ENCODE measurements around the gene MAP3K3. TPM values are rescaled to one million over a fixed set of nuclear protein-coding genes. Genes with fewer than 3 reads are reported as not detected.

MAP3K3 gene
- total RNA-seq, 1 donor from 2014 or later = 26.2 TPM

GRCh38 chr17:63631626-63632025 is 9.4 kb downstream of the MAP3K3 start:
- no peak overlapping the region for H3K4me3 Mint-ChIP-seq
- no peak overlapping the region for H3K27ac Mint-ChIP-seq
- H3K27me3 Mint-ChIP-seq = no peaks in the 10 kb centered on the region
- H3K4me1 Mint-ChIP-seq = peaks cover 16% of the 10 kb centered on the region
- no peak for DNase-seq
- H3K9me3 Mint-ChIP-seq = no peaks in the 10 kb centered on the region
- intact Hi-C loops (cut with micrococcal nuclease) = no loop called here
- peaks cover 12% of the 10 kb centered on the region for H3K36me3 Mint-ChIP-seq (ENCODE audit: low read depth)

GRCh38 chr17:63633742-63634141 is 11.5 kb downstream of the MAP3K3 start:
- peaks cover 16% of the 10 kb centered on the region for H3K36me3 Mint-ChIP-seq (ENCODE audit: low read depth)
- H3K27ac Mint-ChIP-seq = no peak overlapping the region
- H3K4me3 Mint-ChIP-seq = no peak overlapping the region
- intact Hi-C loops (cut with micrococcal nuclease) = no loop called here
- peaks cover 15% of the 10 kb centered on the region for H3K4me1 Mint-ChIP-seq
- H3K9me3 Mint-ChIP-seq = no peaks in the 10 kb centered on the region
- no peaks in the 10 kb centered on the region for H3K27me3 Mint-ChIP-seq
- DNase-seq = no peak

- intact Hi-C loops (cut with micrococcal nuclease) = no loop called here
- H3K9me3 Mint-ChIP-seq = no peaks in the 10 kb centered on the region
- no peak for DNase-seq
- H3K36me3 Mint-ChIP-seq (ENCODE audit: low read depth) = peaks cover 15% of the 10 kb centered on the region
- H3K4me3 Mint-ChIP-seq = no peak overlapping the region
- no peaks in the 10 kb centered on the region for H3K27me3 Mint-ChIP-seq
- peak overlapping the region; percentile 70 for H3K27ac Mint-ChIP-seq
- peaks cover 15% of the 10 kb centered on the region for H3K4me1 Mint-ChIP-seq
Measured at GRCh38 chr17:63634163-63634562, 11.9 kb downstream of the MAP3K3 start.

- peaks cover 17% of the 10 kb centered on the region for H3K4me1 Mint-ChIP-seq
- no peaks in the 10 kb centered on the region for H3K27me3 Mint-ChIP-seq
- no peak for DNase-seq
- H3K9me3 Mint-ChIP-seq = no peaks in the 10 kb centered on the region
- H3K27ac Mint-ChIP-seq = no peak overlapping the region
- no peak overlapping the region for H3K4me3 Mint-ChIP-seq
- intact Hi-C loops (cut with micrococcal nuclease) = no loop called here
- H3K36me3 Mint-ChIP-seq (ENCODE audit: low read depth) = peaks cover 17% of the 10 kb centered on the region
Measured at GRCh38 chr17:63634816-63635215, 12.6 kb downstream of the MAP3K3 start.

- H3K9me3 Mint-ChIP-seq = no peaks in the 10 kb centered on the region
- no peak overlapping the region for H3K27ac Mint-ChIP-seq
- no peaks in the 10 kb centered on the region for H3K27me3 Mint-ChIP-seq
- H3K4me3 Mint-ChIP-seq = no peak overlapping the region
- H3K4me1 Mint-ChIP-seq = peaks cover 17% of the 10 kb centered on the region
- peaks cover 17% of the 10 kb centered on the region for H3K36me3 Mint-ChIP-seq (ENCODE audit: low read depth)
- intact Hi-C loops (cut with micrococcal nuclease) = no loop called here
- no peak for DNase-seq
Measured at GRCh38 chr17:63635290-63635689, 13.1 kb downstream of the MAP3K3 start.

- intact Hi-C loops (cut with micrococcal nuclease) = no loop called here
- no peak for DNase-seq
Measured at GRCh38 chr17:63635787-63636186, 13.6 kb downstream of the MAP3K3 start.

GRCh38 chr17:63639125-63639524 is 16.9 kb downstream of the MAP3K3 start:
- peaks cover 8% of the 10 kb centered on the region for H3K4me1 Mint-ChIP-seq
- H3K4me3 Mint-ChIP-seq = no peak overlapping the region
- no peaks in the 10 kb centered on the region for H3K27me3 Mint-ChIP-seq
- H3K36me3 Mint-ChIP-seq (ENCODE audit: low read depth) = peaks cover 16% of the 10 kb centered on the region
- intact Hi-C loops (cut with micrococcal nuclease) = no loop called here
- DNase-seq = no peak
- H3K9me3 Mint-ChIP-seq = no peaks in the 10 kb centered on the region
- peak overlapping the region; percentile 12 for H3K27ac Mint-ChIP-seq

More at GRCh38 chr17:63635787-63636186, 13.6 kb downstream of the MAP3K3 start:
- H3K36me3 Mint-ChIP-seq (ENCODE audit: low read depth) = peaks cover 17% of the 10 kb centered on the region
- no peaks in the 10 kb centered on the region for H3K27me3 Mint-ChIP-seq
- no peak overlapping the region for H3K4me3 Mint-ChIP-seq
- no peak overlapping the region for H3K27ac Mint-ChIP-seq
- H3K9me3 Mint-ChIP-seq = no peaks in the 10 kb centered on the region
- peaks cover 17% of the 10 kb centered on the region for H3K4me1 Mint-ChIP-seq

- H3K27me3 Mint-ChIP-seq = no peaks in the 10 kb centered on the region
- intact Hi-C loops (cut with micrococcal nuclease) = no loop called here
- peaks cover 4% of the 10 kb centered on the region for H3K4me1 Mint-ChIP-seq
- H3K9me3 Mint-ChIP-seq = no peaks in the 10 kb centered on the region
- no peak overlapping the region for H3K27ac Mint-ChIP-seq
- H3K4me3 Mint-ChIP-seq = no peak overlapping the region
- peaks cover 13% of the 10 kb centered on the region for H3K36me3 Mint-ChIP-seq (ENCODE audit: low read depth)
- no peak for DNase-seq
Measured at GRCh38 chr17:63640038-63640437, 17.8 kb downstream of the MAP3K3 start.

- peaks cover 7% of the 10 kb centered on the region for H3K4me1 Mint-ChIP-seq
- peaks cover 16% of the 10 kb centered on the region for H3K36me3 Mint-ChIP-seq (ENCODE audit: low read depth)
- no peak for DNase-seq
- H3K27ac Mint-ChIP-seq = no peak overlapping the region
- H3K4me3 Mint-ChIP-seq = no peak overlapping the region
- H3K9me3 Mint-ChIP-seq = no peaks in the 10 kb centered on the region
- no peaks in the 10 kb centered on the region for H3K27me3 Mint-ChIP-seq
- intact Hi-C loops (cut with micrococcal nuclease) = no loop called here
Measured at GRCh38 chr17:63641692-63642448, 19.7 kb downstream of the MAP3K3 start.

- no peak overlapping the region for H3K4me3 Mint-ChIP-seq
- H3K36me3 Mint-ChIP-seq (ENCODE audit: low read depth) = peaks cover 29% of the 10 kb centered on the region
- H3K27ac Mint-ChIP-seq = no peak overlapping the region
- H3K9me3 Mint-ChIP-seq = no peaks in the 10 kb centered on the region
- intact Hi-C loops (cut with micrococcal nuclease) = no loop called here
- H3K4me1 Mint-ChIP-seq = peaks cover 7% of the 10 kb centered on the region
- DNase-seq = no peak
- no peaks in the 10 kb centered on the region for H3K27me3 Mint-ChIP-seq
Measured at GRCh38 chr17:63644846-63645245, 22.6 kb downstream of the MAP3K3 start.

- Mint-ChIP-seq H3K9me3 (no peaks in the 10 kb centered on the region), H3K27ac (no peak overlapping the region)
Measured at GRCh38 chr17:63645775-63646487, 23.7 kb downstream of the MAP3K3 start.

GRCh38 chr17:63646488-63646806 is 24.2 kb downstream of the MAP3K3 start:
- intact Hi-C loops (cut with micrococcal nuclease) = no loop called here
- DNase-seq = no peak
- Mint-ChIP-seq H3K36me3 (ENCODE audit: low read depth) (peaks cover 32% of the 10 kb centered on the region), H3K27ac (no peak overlapping the region), H3K27me3 (no peaks in the 10 kb centered on the region), H3K4me1 (peaks cover 7% of the 10 kb centered on the region), H3K4me3 (no peak overlapping the region), H3K9me3 (no peaks in the 10 kb centered on the region)

More at GRCh38 chr17:63645775-63646487, 23.7 kb downstream of the MAP3K3 start:
- Mint-ChIP-seq H3K27me3 (no peaks in the 10 kb centered on the region), H3K4me3 (no peak overlapping the region), H3K36me3 (ENCODE audit: low read depth) (peaks cover 32% of the 10 kb centered on the region), H3K4me1 (peaks cover 7% of the 10 kb centered on the region)
- DNase-seq = no peak
- intact Hi-C loops (cut with micrococcal nuclease) = no loop called here

- Mint-ChIP-seq H3K4me1 (peaks cover 7% of the 10 kb centered on the region), H3K4me3 (no peak overlapping the region), H3K27me3 (no peaks in the 10 kb centered on the region), H3K27ac (no peak overlapping the region), H3K9me3 (no peaks in the 10 kb centered on the region), H3K36me3 (ENCODE audit: low read depth) (peaks cover 35% of the 10 kb centered on the region)
- no peak for DNase-seq
- intact Hi-C loops (cut with micrococcal nuclease) = no loop called here
Measured at GRCh38 chr17:63647065-63647725, 25.0 kb downstream of the MAP3K3 start.

- Mint-ChIP-seq H3K27ac (no peak overlapping the region), H3K36me3 (ENCODE audit: low read depth) (peaks cover 37% of the 10 kb centered on the region), H3K4me3 (no peak overlapping the region), H3K27me3 (no peaks in the 10 kb centered on the region), H3K4me1 (peaks cover 7% of the 10 kb centered on the region), H3K9me3 (no peaks in the 10 kb centered on the region)
- DNase-seq = no peak
- intact Hi-C loops (cut with micrococcal nuclease) = no loop called here
Measured at GRCh38 chr17:63647936-63648335, 25.7 kb downstream of the MAP3K3 start.
